Rectal smooth muscle tissue (tissue), 1 donor: ENCODE results near the gene CABLES1.
"Not testable (repeated sequence)": the region's sequence is repeated elsewhere in the genome, so short reads cannot be mapped to it uniquely, and the experiment has no call there.

Experiments used
- H3K27ac ChIP-seq: one replicate; pipeline ENCODE4 v1.7.0; 2013; ENCODE audit warnings: low read depth, low read length, inconsistent platforms
- H3K27me3 ChIP-seq: one replicate; pipeline ENCODE4 v1.7.0; 2013; ENCODE audit warnings: low read length; ENCODE audit not compliant: control insufficient read depth, insufficient read depth
- H3K36me3 ChIP-seq: one replicate; pipeline ENCODE4 v1.7.0; 2013; ENCODE audit warnings: low read length; ENCODE audit not compliant: control insufficient read depth, insufficient read depth
- H3K4me1 ChIP-seq: one replicate; pipeline ENCODE4 v1.7.0; 2013; ENCODE audit warnings: low read length; ENCODE audit not compliant: control insufficient read depth, insufficient read depth
- H3K4me3 ChIP-seq: one replicate; pipeline ENCODE4 v1.7.0; 2013; ENCODE audit warnings: low read length
- H3K9ac ChIP-seq: one replicate; pipeline ENCODE4 v1.7.0; 2013; ENCODE audit warnings: low read length

The CABLES1 gene

GRCh38 chr18:23151414-23152099, 16.3 kb downstream of the CABLES1 start:
- Histone ChIP-seq H3K27ac (no peak overlapping the region), H3K9ac (no peak overlapping the region), H3K36me3 (no peaks in the 10 kb centered on the region), H3K27me3 (no peaks in the 10 kb centered on the region), H3K4me1 (no peaks in the 10 kb centered on the region), H3K4me3 (no peak overlapping the region)

GRCh38 chr18:23154030-23154429, 18.7 kb downstream of the CABLES1 start:
- H3K27ac ChIP-seq, result no peak overlapping the region
- no peaks in the 10 kb centered on the region for H3K27me3 ChIP-seq
- no peak overlapping the region for H3K9ac ChIP-seq
- no peaks in the 10 kb centered on the region for H3K4me1 ChIP-seq
- H3K36me3 ChIP-seq, result no peaks in the 10 kb centered on the region
- no peak overlapping the region for H3K4me3 ChIP-seq

- H3K27ac ChIP-seq, result no peak overlapping the region
- no peaks in the 10 kb centered on the region for H3K27me3 ChIP-seq
- no peaks in the 10 kb centered on the region for H3K4me1 ChIP-seq
- no peaks in the 10 kb centered on the region for H3K36me3 ChIP-seq
- H3K4me3 ChIP-seq, result no peak overlapping the region
- H3K9ac ChIP-seq, result no peak overlapping the region
Observed at GRCh38 chr18:23154823-23155500, 19.7 kb downstream of the CABLES1 start.

GRCh38 chr18:23155537-23155936, 20.3 kb downstream of the CABLES1 start:
- no peaks in the 10 kb centered on the region for H3K4me1 ChIP-seq
- no peaks in the 10 kb centered on the region for H3K27me3 ChIP-seq
- H3K36me3 ChIP-seq, result no peaks in the 10 kb centered on the region
- no peak overlapping the region for H3K4me3 ChIP-seq
- no peak overlapping the region for H3K9ac ChIP-seq
- no peak overlapping the region for H3K27ac ChIP-seq

GRCh38 chr18:23156134-23156533, 20.8 kb downstream of the CABLES1 start:
- Histone ChIP-seq H3K9ac (no peak overlapping the region), H3K4me3 (no peak overlapping the region), H3K4me1 (no peaks in the 10 kb centered on the region), H3K27ac (no peak overlapping the region), H3K36me3 (no peaks in the 10 kb centered on the region), H3K27me3 (no peaks in the 10 kb centered on the region)

GRCh38 chr18:23158058-23158457, 22.8 kb downstream of the CABLES1 start:
- H3K9ac ChIP-seq, result no peak overlapping the region
- H3K36me3 ChIP-seq, result no peaks in the 10 kb centered on the region
- no peak overlapping the region for H3K4me3 ChIP-seq
- H3K27ac ChIP-seq, result no peak overlapping the region
- no peaks in the 10 kb centered on the region for H3K4me1 ChIP-seq
- no peaks in the 10 kb centered on the region for H3K27me3 ChIP-seq

GRCh38 chr18:23158884-23159283, 23.6 kb downstream of the CABLES1 start:
- H3K27ac ChIP-seq, H3K4me1 ChIP-seq, H3K9ac ChIP-seq, H3K36me3 ChIP-seq, H3K4me3 ChIP-seq, H3K27me3 ChIP-seq: not testable (repeated sequence)

GRCh38 chr18:23159344-23159743, 24.1 kb downstream of the CABLES1 start:
- Histone ChIP-seq H3K4me3 (no peak overlapping the region), H3K36me3 (no peaks in the 10 kb centered on the region), H3K4me1 (no peaks in the 10 kb centered on the region), H3K9ac (no peak overlapping the region), H3K27me3 (no peaks in the 10 kb centered on the region), H3K27ac (no peak overlapping the region)

GRCh38 chr18:23162473-23162872, 27.2 kb downstream of the CABLES1 start:
- Histone ChIP-seq H3K4me3 (no peak overlapping the region), H3K27me3 (no peaks in the 10 kb centered on the region), H3K9ac (no peak overlapping the region), H3K4me1 (no peaks in the 10 kb centered on the region), H3K36me3 (no peaks in the 10 kb centered on the region), H3K27ac (no peak overlapping the region)

GRCh38 chr18:23163786-23164533, 28.7 kb downstream of the CABLES1 start:
- no peak overlapping the region for H3K4me3 ChIP-seq
- no peak overlapping the region for H3K27ac ChIP-seq

GRCh38 chr18:23165271-23166068, 30.2 kb downstream of the CABLES1 start:
- Histone ChIP-seq H3K9ac (no peak overlapping the region), H3K4me3 (no peak overlapping the region), H3K4me1 (no peaks in the 10 kb centered on the region), H3K27me3 (no peaks in the 10 kb centered on the region), H3K27ac (no peak overlapping the region), H3K36me3 (no peaks in the 10 kb centered on the region)

More at GRCh38 chr18:23163786-23164533, 28.7 kb downstream of the CABLES1 start:
- H3K4me1 ChIP-seq, result no peaks in the 10 kb centered on the region
- no peak overlapping the region for H3K9ac ChIP-seq
- no peaks in the 10 kb centered on the region for H3K36me3 ChIP-seq
- no peaks in the 10 kb centered on the region for H3K27me3 ChIP-seq

- Histone ChIP-seq H3K4me3 (no peak overlapping the region), H3K9ac (no peak overlapping the region), H3K27ac (no peak overlapping the region), H3K4me1 (no peaks in the 10 kb centered on the region), H3K36me3 (no peaks in the 10 kb centered on the region), H3K27me3 (no peaks in the 10 kb centered on the region)
Observed at GRCh38 chr18:23166891-23167541, 31.7 kb downstream of the CABLES1 start.
